ENCODE measurements around the gene TAF1A. TPM values are rescaled to one million over a fixed set of nuclear protein-coding genes. Genes with fewer than 3 reads are reported as not detected.

TAF1A gene
- total RNA-seq (2021) (10.8 to 12.9 TPM (median 12.0 TPM) in 3 replicates), Bru-seq, nascent RNA (percentile 86 among the genes with signal in this experiment)
- long read RNA-seq, experiment 1, transcript TAF1A-202 (11 exons, 1,894 nt), result major isoform, 8 of 41 reads
- long read RNA-seq, experiment 1, partial matches to known transcripts, result 17 of 41 reads
- long read RNA-seq, experiment 1, other reads (novel, unspliced or antisense), result 14 of 41 reads
- long read RNA-seq, experiment 2, transcript TAF1A-202 (11 exons, 1,894 nt), result major isoform, 6 of 18 reads
- long read RNA-seq, experiment 2, partial matches to known transcripts, result 4 of 18 reads
- long read RNA-seq, experiment 2, other reads (novel, unspliced or antisense), result 8 of 18 reads
- long read RNA-seq, experiment 3, transcript TAF1A-202 (11 exons, 1,894 nt), result major isoform, 13 of 27 reads
- long read RNA-seq, experiment 3, partial matches to known transcripts, result 2 of 27 reads
- long read RNA-seq, experiment 3, other reads (novel, unspliced or antisense), result 12 of 27 reads

GRCh38 chr1:222589462-222590302 is at the start of gene TAF1A:
TAF1A (minus strand) TSS chr1:222589933.
- peak; percentile 99 for ATAC-seq
- TF ChIP-seq ZNF138 (CRISPR knock-in tag; conservative IDR thresholded peaks at IDR 0.05) (no peak), EMX1 (CRISPR knock-in tag; IDR thresholded peaks at IDR 0.05) (no peak), AFF4 (CRISPR knock-in tag; IDR thresholded peaks at IDR 0.05; ENCODE audit: borderline replicate concordance) (no peak), USF2 (CRISPR knock-in tag; IDR thresholded peaks at IDR 0.05) (peak; percentile 8; the same call in 1 of the 2 replicates), MAX (CRISPR knock-in tag; IDR thresholded peaks at IDR 0.05) (peak; percentile 76; the same call in 1 of the 2 replicates), ARID4B (CRISPR knock-in tag; IDR thresholded peaks at IDR 0.05; ENCODE audit: borderline replicate concordance) (peak; percentile 77; the same call in 1 of the 2 replicates), FOXK1 (CRISPR knock-in tag; IDR thresholded peaks at IDR 0.05) (peak; percentile 84), MYBL2 (CRISPR knock-in tag; IDR thresholded peaks at IDR 0.05) (0 out of 2 replicates have a peak, but pooled peaks have one; percentile 55), GABPB1 (CRISPR knock-in tag; IDR thresholded peaks at IDR 0.05) (peak; percentile 49; the same call in 1 of the 2 replicates), SP1 (CRISPR knock-in tag; conservative IDR thresholded peaks at IDR 0.05) (0 out of 2 replicates have a peak, but pooled peaks have one; percentile 21), NR2C2 (CRISPR knock-in tag; IDR thresholded peaks at IDR 0.05) (peak; percentile 87), CREM (CRISPR knock-in tag; IDR thresholded peaks at IDR 0.05) (0 out of 2 replicates have a peak, but pooled peaks have one; percentile 24), ATF3 (CRISPR knock-in tag; conservative IDR thresholded peaks at IDR 0.05) (no peak), ZBTB43 (CRISPR knock-in tag; IDR thresholded peaks at IDR 0.05) (0 out of 2 replicates have a peak, but pooled peaks have one; percentile 41), HMGXB4 (CRISPR knock-in tag; IDR thresholded peaks at IDR 0.05) (peak; percentile 31; the same call in 1 of the 2 replicates), USF1 (CRISPR knock-in tag; IDR thresholded peaks at IDR 0.05) (peak; percentile 47; the same call in 1 of the 2 replicates), NFE2L1 (CRISPR knock-in tag; IDR thresholded peaks at IDR 0.05) (no peak)

More at GRCh38 chr1:222589462-222590302, at the start of gene TAF1A:
- Mint-ChIP-seq H3K4me1 (peaks cover 19% of the 10 kb centered on the region), H3K4me3 (peak within 1 kb of the TSS; percentile 91), H3K9me3 (peaks cover 2% of the 10 kb centered on the region), H3K36me3 (peaks cover 22% of the 10 kb centered on the region), H3K27ac (peak within 1 kb of the TSS; percentile 92), H3K27me3 (ENCODE audit: low read depth) (0 out of 2 replicates have a peak, but pooled peaks cover 6% of the 10 kb centered on the region)
- POLR2A ChIA-PET, result interaction anchor here (0.6 to 1.6 kb wide), 4 partner anchors 45 to 268 kb away, joined by 3 to 7 read pairs (median 4); no protein-coding TSS in a partner anchor
- DNase-seq (ENCODE audit: low spot score), result peak; percentile 80
- CTCF ChIA-PET, result interaction anchor here (1.6 to 1.7 kb wide), 2 partner anchors 28 to 45 kb away, joined by 3 to 16 read pairs; no protein-coding TSS in a partner anchor

Measured in WTC11 (cell line).